NCI-H2196 treated with DMSO at 0.1 percent for 48 hours (cell line): Measurements from ENCODE around the gene FHL3.
"Not testable (repeated sequence)": the region's sequence is repeated elsewhere in the genome, so short reads cannot be mapped to it uniquely, and the experiment has no call there.

Experiments
- DNase-seq: peaks from one replicate; lab custom pipeline; 2025; ENCODE audit not compliant: unreplicated experiment; lab: John Stamatoyannopoulos, UW

Gene FHL3

DNA sequence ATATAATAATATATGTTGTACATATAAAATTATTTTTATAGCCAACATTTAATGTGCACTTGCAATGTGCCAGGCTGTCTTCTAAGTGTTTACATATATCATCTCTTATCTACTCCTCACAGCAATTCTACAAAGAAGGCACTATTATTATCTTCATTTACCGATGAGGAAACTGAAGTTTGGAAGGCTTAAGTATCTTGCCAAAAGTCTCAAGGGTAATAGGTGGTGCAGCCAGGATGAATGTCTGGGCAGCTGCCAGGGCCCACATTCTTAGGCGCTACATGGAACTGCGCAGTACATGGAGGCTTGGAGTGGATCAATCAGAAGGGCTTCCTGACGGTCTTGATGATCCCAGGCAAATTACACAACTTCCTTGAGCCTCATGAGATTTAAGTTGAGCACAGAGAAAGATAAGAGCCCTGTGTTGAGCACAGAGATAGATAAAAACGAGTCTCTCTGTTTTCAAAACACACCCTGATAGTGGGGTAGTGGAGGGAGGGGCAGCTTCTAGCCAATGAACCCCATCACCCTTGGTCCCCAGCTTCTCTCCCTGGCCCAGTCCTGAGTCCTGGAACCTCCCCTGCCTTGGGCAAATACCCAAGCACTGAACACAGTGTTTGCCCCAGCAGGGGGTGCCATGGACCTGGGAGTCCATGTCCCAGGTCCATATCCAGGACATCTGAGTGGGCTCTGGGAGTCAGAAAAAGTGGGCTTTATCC lies 32.1 kb upstream of the FHL3 start:
- DNase-seq, result no peak

- no peak for DNase-seq
Observed at GRCh38 chr1:38034871-38035270, 29.6 kb upstream of the FHL3 start.

DNA sequence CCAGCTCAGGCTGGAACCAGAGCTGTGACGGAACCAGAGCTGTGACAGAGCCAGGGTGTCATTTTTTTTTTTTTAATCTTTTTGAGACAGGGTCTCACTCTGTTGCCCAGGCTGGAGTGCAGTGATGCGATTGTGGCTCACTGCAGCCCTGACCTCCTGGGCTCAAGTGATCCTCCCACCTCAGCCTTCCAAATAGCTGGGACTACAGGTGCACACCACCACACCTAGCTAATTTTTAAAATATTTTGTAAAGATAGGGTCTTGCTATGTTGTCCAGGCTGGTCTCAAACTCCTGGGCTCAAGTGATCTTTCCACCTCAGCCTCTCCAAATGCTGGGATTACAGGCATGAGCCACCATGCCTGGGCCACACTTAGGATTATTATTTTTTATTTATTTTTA lies 27.7 kb upstream of the FHL3 start:
- not testable (repeated sequence) for DNase-seq

- no peak for DNase-seq
Observed at GRCh38 chr1:38031513-38031866, 26.2 kb upstream of the FHL3 start.

GRCh38 chr1:38030596-38031512 lies 25.5 kb upstream of the FHL3 start:
- DNase-seq, result no peak

DNA sequence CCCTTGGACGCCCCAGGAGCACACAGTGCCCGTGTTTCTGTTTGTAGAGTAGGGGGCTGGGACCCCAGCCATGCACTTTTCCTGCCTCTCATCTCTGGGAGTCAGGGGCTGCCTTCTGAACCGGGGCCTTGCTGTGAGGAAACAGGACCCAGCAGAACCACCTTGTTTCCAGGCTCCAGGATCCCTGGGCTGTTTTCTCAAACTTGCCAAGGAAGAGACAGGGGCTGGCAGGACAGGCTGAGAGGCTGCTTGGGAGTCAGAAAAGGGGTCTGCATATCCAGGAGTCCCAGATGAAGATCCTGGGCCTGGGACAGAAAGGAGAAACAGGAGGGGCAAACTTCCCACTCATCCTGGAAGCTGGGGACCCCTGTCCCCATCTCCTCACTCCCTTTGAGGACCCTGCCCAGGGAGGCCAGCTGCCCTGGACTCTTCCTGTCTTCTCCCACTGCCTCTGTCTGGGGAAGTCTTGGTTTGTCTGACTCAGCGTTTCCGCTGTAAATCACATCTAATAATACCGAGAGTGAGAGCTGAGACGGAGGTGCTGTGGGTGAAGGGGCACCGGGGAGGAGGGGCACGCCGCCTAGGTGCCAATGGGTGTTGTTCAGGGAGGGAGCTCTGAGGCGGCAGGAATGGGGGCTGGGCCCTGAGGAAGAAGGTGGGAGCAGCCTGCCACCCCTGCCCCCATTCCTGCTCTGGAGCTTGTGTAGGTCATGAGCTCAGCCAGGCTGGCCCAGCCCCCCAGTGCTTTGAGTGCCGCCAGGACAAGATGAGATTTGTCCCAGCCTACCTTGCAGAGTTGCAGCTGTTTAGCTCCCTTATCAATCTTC lies 24.6 kb upstream of the FHL3 start:
- DNase-seq, result no peak

DNA sequence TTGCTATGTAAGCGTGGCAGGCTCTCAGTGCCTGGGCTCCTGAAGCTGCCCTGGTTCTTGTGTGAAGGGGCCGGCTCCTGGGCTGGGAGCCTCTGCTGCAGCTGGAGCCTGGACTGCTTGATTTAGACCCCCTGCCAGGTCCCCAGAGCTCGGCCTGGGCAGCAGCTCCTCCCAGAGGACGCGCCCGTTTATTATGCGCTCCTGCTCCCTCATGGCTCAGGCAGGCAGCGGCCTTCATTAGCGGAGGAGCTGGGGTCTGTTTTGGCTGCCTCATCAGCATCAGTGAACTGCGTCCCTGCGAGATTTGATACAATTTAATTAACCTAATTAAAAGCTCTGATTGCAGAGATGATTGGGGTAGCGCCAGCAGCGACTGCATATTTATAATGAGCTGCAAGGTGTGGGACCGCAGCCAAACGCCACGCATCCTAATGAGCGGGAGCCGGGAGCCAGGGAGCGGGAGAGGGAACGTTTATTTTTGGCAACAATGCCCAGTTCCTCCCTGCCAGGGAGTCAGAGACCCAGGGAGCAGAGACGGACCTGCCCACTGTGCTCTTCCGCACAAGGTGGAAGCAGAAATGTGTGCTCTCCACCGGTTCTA lies 23.9 kb upstream of the FHL3 start:
- no peak for DNase-seq

GRCh38 chr1:38028671-38029070 lies 23.4 kb upstream of the FHL3 start:
- no peak for DNase-seq

DNA sequence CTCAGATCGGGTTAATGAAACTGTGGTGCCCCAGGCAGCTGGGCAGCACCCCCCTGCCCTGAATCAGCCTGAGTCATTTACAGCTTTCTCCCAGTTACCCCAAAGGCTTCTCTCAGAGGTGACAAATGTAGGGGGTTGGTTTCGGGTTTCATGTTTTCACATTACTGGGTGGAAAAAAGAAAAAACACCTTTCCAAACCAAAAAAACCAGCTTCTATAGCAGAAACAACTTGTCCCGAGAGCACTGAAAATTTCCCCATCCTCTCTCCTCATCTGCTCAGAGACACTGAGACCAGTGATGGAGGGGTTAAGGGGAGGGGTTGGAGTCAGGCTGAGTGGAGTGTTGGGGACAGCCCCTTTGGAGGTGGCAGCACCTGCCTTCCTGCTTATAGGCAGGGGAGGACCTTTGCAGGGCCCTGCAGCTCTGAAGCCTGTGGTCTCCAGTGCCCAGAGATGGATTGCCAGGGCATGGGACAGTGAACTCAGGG lies 22.8 kb upstream of the FHL3 start:
- DNase-seq, result no peak

DNA sequence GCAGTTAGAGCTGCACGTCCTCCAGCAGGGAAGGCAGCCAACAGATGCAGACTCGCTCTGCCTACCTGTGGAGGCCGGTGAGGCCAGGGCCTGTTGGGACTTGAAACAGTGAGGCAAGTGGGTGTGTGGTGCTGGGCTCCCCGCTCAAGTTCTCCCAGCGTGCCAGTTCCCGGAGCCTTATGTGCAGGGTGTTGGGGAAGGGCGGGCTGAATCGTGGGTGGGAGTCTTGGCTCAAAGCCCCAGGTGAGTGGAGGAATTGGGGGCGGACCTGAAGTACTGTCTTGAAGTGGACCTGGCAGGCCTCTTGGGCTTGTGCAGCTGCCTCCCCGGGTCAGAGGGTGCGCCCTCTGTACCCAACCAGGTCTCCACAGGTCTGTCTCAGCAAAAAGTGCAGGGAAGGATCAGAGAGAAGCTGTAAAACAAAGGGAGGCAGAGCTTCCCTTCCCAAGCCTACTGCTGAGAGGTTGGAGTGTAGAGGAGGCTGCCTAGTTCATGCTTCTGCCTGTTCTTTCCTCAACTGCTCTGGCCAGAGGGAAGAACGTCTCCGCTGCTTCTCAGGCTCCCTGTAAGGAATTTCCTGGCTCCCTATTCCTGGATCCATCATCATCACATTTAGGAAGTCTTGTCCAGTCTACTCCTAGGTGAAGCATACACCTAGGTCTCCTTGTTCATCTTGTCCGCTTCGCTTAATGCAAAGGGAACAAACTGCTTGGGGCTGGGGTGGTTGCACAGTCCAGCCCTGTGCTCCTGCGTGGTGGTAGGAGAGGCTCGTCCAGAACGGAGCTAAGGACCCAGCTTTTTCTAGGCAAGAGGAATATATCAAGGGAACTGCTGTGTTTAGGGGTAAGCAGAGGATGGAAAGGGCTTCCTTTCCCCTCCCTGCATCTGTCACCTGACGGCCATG lies 22.1 kb upstream of the FHL3 start:
- DNase-seq, result no peak

DNA sequence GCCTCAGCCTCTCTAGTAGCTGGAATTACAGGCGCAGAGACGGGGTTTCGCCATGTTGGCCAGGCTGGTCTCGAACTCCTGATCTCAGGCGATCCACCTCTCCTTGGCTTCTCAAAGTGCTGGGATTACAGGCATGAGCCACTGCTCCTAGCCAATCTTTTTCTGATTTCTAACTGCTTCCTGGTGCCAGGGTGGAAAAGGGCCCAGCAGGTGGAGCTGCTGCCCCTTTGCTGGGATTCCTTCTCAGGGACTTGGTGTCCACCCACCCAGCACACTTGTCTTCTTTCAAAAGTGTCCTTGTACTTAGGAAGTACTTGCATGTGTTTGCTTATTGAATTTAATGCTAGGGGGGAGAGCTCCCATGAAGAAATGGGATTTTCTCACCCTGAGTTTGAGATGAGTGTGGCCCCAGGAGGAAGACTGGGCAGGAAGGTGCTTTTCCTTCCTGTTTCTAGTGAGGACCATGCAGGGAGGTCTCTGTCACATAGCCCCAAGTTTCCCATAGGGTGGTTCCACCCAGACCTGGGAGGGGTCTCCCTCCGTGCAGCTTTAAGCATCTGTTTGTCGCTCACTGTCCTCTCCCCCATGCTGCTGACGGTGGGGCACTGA lies 21.4 kb upstream of the FHL3 start:
- DNase-seq, result peak; percentile 27

GRCh38 chr1:38025664-38026063 lies 20.4 kb upstream of the FHL3 start:
- DNase-seq, result no peak

- no peak for DNase-seq
Observed at GRCh38 chr1:38025233-38025632, 19.9 kb upstream of the FHL3 start.

GRCh38 chr1:38022810-38023209 lies 17.5 kb upstream of the FHL3 start:
- DNase-seq, result no peak

DNA sequence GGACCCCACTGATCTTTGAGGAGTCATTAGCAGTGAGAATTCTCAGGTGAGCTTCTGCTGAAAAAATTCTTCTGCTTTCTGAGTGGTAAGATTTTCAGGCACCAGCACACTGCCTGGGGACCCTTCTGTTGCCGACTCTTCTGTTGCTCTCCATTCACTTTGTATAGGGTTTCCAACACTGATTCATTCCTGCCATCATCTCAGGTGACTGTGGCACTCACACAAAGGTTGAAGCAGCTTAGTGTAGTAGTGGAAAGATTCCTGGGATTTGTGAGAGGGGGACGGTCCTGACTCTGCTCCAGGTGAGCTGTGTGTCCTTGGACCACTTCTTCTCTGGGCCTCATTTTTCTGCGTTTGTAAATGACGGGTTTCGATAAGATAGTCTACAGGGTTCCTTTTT lies 16.7 kb upstream of the FHL3 start:
- no peak for DNase-seq

DNA sequence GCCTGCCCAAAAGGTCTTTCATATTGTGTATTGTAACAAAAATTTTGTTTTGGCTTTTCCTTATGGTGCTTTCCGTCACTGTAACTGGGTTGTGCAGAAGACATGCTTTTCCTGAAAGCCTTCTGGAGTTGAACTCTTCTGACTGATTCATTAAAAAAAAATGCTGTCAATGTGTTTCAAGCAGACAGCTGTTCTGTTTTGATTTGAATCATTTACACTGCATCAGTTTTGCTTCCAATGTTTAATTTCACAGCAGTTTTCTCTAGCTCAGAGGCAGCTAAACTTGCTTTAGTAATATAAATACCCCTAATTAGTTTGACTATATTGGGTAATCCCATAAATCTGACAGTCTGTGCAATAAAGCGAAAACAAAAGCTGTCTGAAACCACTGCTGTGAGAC lies 15.1 kb upstream of the FHL3 start:
- DNase-seq, result no peak

DNA sequence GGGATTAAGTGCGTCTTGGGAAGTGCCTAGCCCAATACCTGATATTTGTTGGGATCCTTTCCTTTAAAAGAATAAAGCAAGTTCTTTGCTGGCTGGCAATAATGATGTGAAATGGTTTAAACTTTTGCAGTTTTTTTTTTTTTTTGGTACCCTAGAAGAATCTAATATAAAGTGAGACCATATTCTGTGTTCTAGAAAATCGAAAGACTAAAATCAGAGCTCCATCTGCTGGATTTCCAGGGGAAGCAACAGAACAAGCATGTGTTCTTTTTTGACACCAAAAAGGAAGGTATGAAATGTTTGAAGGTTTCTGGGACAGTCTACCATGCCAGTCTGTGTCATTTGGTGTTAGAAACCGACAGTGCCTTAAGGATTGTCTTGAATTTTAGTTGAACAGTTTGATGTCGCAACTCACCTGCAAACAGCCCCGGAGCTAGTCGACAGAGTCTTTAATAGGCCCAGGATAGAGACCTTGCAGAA lies 13.6 kb upstream of the FHL3 start:
- peak; percentile 31 for DNase-seq

DNA sequence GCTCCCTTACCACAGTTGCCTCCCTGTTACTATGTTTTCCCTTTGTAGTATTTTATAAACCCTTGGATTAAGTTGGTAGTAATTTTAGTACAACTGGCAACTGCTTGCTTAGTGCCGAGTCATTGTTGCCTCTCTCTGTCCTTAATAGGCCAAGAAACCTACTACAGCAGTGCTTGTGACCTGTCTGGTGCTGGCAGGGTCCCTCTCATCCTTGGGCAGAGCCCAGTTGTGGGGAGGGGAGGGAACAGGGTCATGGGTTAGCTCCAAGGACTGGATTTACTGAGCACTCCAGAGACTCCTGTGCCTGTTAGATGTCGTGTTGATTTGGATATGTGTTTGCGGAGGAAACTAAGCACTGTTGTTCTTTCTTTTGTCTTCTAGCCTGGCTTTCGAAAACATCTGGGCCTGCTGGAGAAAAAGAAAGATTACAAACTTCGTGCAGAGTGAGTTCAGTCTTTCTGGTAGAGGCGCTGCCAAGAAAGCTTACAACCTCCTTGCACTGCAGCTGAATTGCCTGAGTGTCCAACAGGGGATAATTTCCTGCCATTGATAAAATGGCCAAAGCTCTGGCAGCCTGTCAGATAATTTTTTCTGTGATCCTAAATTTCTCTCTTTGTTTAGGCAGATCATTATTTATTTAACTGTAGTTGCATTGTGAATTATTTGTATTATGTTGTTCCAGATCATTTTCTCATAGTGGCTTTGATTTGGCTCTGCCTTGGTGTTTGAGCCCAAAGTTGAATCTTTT lies 10.8 kb upstream of the FHL3 start:
- DNase-seq, result no peak
